IMR-90 (cell line): ENCODE results near the gene DGAT2. TPM values are rescaled to one million over a fixed set of nuclear protein-coding genes. Genes with fewer than 3 reads are reported as not detected.

Experiments
- ATAC-seq: fragments of 200-7000 bp; cut with Tn5 transposase; 2 replicates; pipeline ENCODE4 v1.9.1; 2020; ENCODE audit warnings: low read depth, mild to moderate bottlenecking, moderate library complexity
- BruUV-seq: library from RNA; stranded (reverse); fragments of 400-500 nt; replicated peaks from 2 replicates; lab custom pipeline; 2021; lab: Mats Ljungman, UMichigan
- CTCF ChIA-PET: fragments of 300-600 bp; formaldehyde crosslinking; extraction: SDS; loops from one replicate; lab custom pipeline; 2021; ENCODE audit warnings: antibody characterized with exemption; lab: Yijun Ruan, JAX
- POLR2A ChIA-PET: fragments of 300-600 bp; sonication (Branson Sonifier 250); formaldehyde crosslinking; loops from one replicate; lab custom pipeline; 2022; ENCODE audit warnings: antibody characterized with exemption; ENCODE audit not compliant: unreplicated experiment; lab: Charles Lee
- DNase-seq: peaks from one replicate; pipeline ENCODE4 v3.0.0; 2013
- H2AFZ ChIP-seq: replicated peaks from 2 replicates; pipeline ENCODE3; 2013; ENCODE audit warnings: low read length, mild to moderate bottlenecking; ENCODE audit not compliant: poor library complexity
- H2AK5ac ChIP-seq: 2 replicates; pipeline ENCODE4 v1.6.1; 2013; ENCODE audit warnings: low read depth, low read length, inconsistent platforms
- H2AK9ac ChIP-seq: replicated peaks from 2 replicates; pipeline ENCODE3; 2013; ENCODE audit warnings: mild to moderate bottlenecking, low read depth, low read length, moderate library complexity; ENCODE audit not compliant: poor library complexity
- H2BK120ac ChIP-seq: 2 replicates; pipeline ENCODE4 v1.6.1; 2013; ENCODE audit warnings: low read depth, low read length, inconsistent platforms
- H2BK15ac ChIP-seq: 3 replicates; pipeline ENCODE4 v1.6.1; 2013; ENCODE audit warnings: low read depth, low read length, inconsistent platforms
- H2BK20ac ChIP-seq: 2 replicates; pipeline ENCODE4 v1.6.1; 2013; ENCODE audit warnings: low read depth, mild to moderate bottlenecking, inconsistent platforms, low read length, moderate library complexity
- H2BK5ac ChIP-seq: 2 replicates; pipeline ENCODE4 v1.6.1; 2013; ENCODE audit warnings: mild to moderate bottlenecking, low read depth, low read length, inconsistent platforms; ENCODE audit not compliant: poor library complexity, severe bottlenecking
- H3K14ac ChIP-seq: replicated peaks from 2 replicates; pipeline ENCODE4 v1.6.1; 2013; ENCODE audit warnings: low read depth, low read length, inconsistent platforms
- H3K18ac ChIP-seq: 2 replicates; pipeline ENCODE4 v1.6.1; 2013; ENCODE audit warnings: low read depth, low read length, control low read depth
- H3K23ac ChIP-seq: 2 replicates; pipeline ENCODE4 v1.6.1; 2013; ENCODE audit warnings: low read depth, low read length, inconsistent platforms
- H3K27ac ChIP-seq: 2 replicates; pipeline ENCODE4 v1.5.1; 2013; ENCODE audit warnings: mild to moderate bottlenecking, control low read depth, low read length; ENCODE audit not compliant: insufficient read depth
- H3K27me3 ChIP-seq: 2 replicates; pipeline ENCODE4 v1.6.1; 2013; ENCODE audit warnings: low read length; ENCODE audit not compliant: control insufficient read depth, insufficient read depth
- H3K36me3 ChIP-seq: 2 replicates; pipeline ENCODE4 v1.6.1; 2013; ENCODE audit warnings: low read length, mixed read lengths; ENCODE audit not compliant: control insufficient read depth, insufficient read depth
- H3K4ac ChIP-seq: 2 replicates; pipeline ENCODE4 v1.6.1; 2013; ENCODE audit warnings: low read depth, low read length, inconsistent platforms
- H3K4me1 ChIP-seq: 2 replicates; pipeline ENCODE4 v1.6.1; 2013; ENCODE audit warnings: low read length, mixed read lengths; ENCODE audit not compliant: control insufficient read depth, insufficient read depth
- H3K4me2 ChIP-seq: 2 replicates; pipeline ENCODE4 v1.6.1; 2013; ENCODE audit warnings: low read depth, mild to moderate bottlenecking, control low read depth, low read length, moderate library complexity
- H3K4me3 ChIP-seq: 2 replicates; pipeline ENCODE4 v1.5.1; 2013; ENCODE audit warnings: low read depth, mild to moderate bottlenecking, control low read depth, low read length, moderate library complexity; ENCODE audit not compliant: insufficient read depth
- H3K56ac ChIP-seq: 2 replicates; pipeline ENCODE4 v1.6.1; 2013; ENCODE audit warnings: low read length, inconsistent platforms; ENCODE audit not compliant: insufficient read depth; ENCODE audit errors: extremely low read depth
- H3K79me1 ChIP-seq, 2 experiments: 2 replicates each; pipeline ENCODE4 v1.6.1; 2013; ENCODE audit warnings: low read length in 2 of 2, inconsistent platforms in 1 of 2, low read depth in 1 of 2
- H3K9ac ChIP-seq: 2 replicates; pipeline ENCODE4 v1.6.1; 2013; ENCODE audit warnings: low read depth, low read length, control low read depth
- H3K9me1 ChIP-seq: 2 replicates; pipeline ENCODE4 v1.6.1; 2013; ENCODE audit warnings: low read length, inconsistent platforms; ENCODE audit not compliant: insufficient read depth
- H3K9me3 ChIP-seq: 2 replicates; pipeline ENCODE4 v1.6.1; 2013; ENCODE audit warnings: low read length; ENCODE audit not compliant: control insufficient read depth, insufficient read depth
- H4K20me1 ChIP-seq: 2 replicates; pipeline ENCODE4 v1.6.1; 2013; ENCODE audit warnings: low read length, inconsistent platforms; ENCODE audit not compliant: insufficient read depth
- H4K5ac ChIP-seq: 2 replicates; pipeline ENCODE4 v1.6.1; 2013; ENCODE audit warnings: mild to moderate bottlenecking, low read depth, low read length, control low read depth
- H4K8ac ChIP-seq, 2 experiments: 2 replicates each; pipeline ENCODE4 v1.6.1; 2013; ENCODE audit warnings: low read depth in 2 of 2, low read length in 2 of 2, control low read depth in 1 of 2, inconsistent platforms in 1 of 2
- H4K91ac ChIP-seq: 2 replicates; pipeline ENCODE4 v1.6.1; 2013; ENCODE audit warnings: low read depth, low read length, inconsistent platforms; ENCODE audit not compliant: insufficient read depth
- BHLHE40 ChIP-seq: fragments of 150-350 bp; IDR thresholded peaks from 2 replicates; pipeline ENCODE4 v1.6.1; 2016; ENCODE audit warnings: mild to moderate bottlenecking, low read depth, low read length
- CEBPB ChIP-seq: IDR thresholded peaks from 2 replicates; pipeline ENCODE4 v1.6.1; 2012; ENCODE audit warnings: low read depth, low read length, improper control_type of control experiment
- MAZ ChIP-seq: IDR thresholded peaks from 2 replicates; pipeline ENCODE4 v1.6.1; 2012; ENCODE audit warnings: low read depth, mild to moderate bottlenecking, low read length, improper control_type of control experiment, moderate library complexity, borderline replicate concordance
- MXI1 ChIP-seq: IDR thresholded peaks from 2 replicates; pipeline ENCODE4 v1.6.1; 2012; ENCODE audit warnings: low read depth, mild to moderate bottlenecking, low read length, moderate library complexity, borderline replicate concordance
- RFX5 ChIP-seq: IDR thresholded peaks from 2 replicates; pipeline ENCODE4 v1.8.0; 2012; ENCODE audit warnings: low read depth, mild to moderate bottlenecking, low read length, moderate library complexity
- WGBS, 2 experiments: methylation state at CpG; one replicate each; pipeline versions ENCODE4 v1.1.5 to v1.1.7; 2013; ENCODE audit warnings: missing lambda C conversion rate in 2 of 2; ENCODE audit not compliant: insufficient read length in 1 of 2; ENCODE audit errors: extremely low coverage in 2 of 2; 5-methylcytosine and 5-hydroxymethylcytosine counted together
- dilution Hi-C: fragments of 300-500 bp; cut with HindIII; formaldehyde crosslinking; loops from one replicate; pipeline ENCODE4 v1.14.3; 2018; ENCODE audit warnings: low sequenced_read_pairs; ENCODE audit not compliant: unreplicated experiment
- in situ Hi-C: fragments of 300-500 bp; cut with MboI; formaldehyde crosslinking; loops from 3 replicates; pipeline ENCODE4 v1.14.3; 2019; ENCODE audit warnings: low sequenced_read_pairs, inconsistent platforms, mixed read lengths
- intact Hi-C: fragments of 100-400 bp; cut with micrococcal nuclease; formaldehyde crosslinking; loops from 2 replicates; pipeline ENCODE4 v1.10.0; 2022
- polyA plus RNA-seq, 3 experiments: library from polyadenylated mRNA; depleted of rRNA; stranded (reverse); fragments of >200 nt; gene quantifications; 2 replicates each; pipeline ENCODE4 v1.2.3, GENCODE V29; 2012; ENCODE audit warnings: low replicate concordance in 1 of 3
- total RNA-seq: library from RNA; depleted of rRNA; stranded (reverse); fragments of >200 nt; gene quantifications from 2 replicates; pipeline ENCODE4 v1.2.3, GENCODE V29; 2012

The DGAT2 gene
- total and polyA plus RNA-seq, 2 of the 4 experiments (the other 2 are of a cell fraction): 2.3 to 2.4 TPM

- Histone ChIP-seq H3K14ac (no peak overlapping the region), H4K8ac (no peak overlapping the region), H3K9me3 (no peaks in the 10 kb centered on the region), H3K23ac (no peak overlapping the region), H3K9ac (no peak overlapping the region), H2AFZ (no peak overlapping the region), H3K4me1 (no peaks in the 10 kb centered on the region), H2BK5ac (no peak overlapping the region), H3K4me3 (no peak overlapping the region), H3K4ac (no peak overlapping the region), H4K20me1 (no peaks in the 10 kb centered on the region), H3K9me1 (no peaks in the 10 kb centered on the region), H3K36me3 (no peaks in the 10 kb centered on the region), H3K27ac (no peak overlapping the region), H3K79me1 (no peaks in the 10 kb centered on the region), H2AK5ac (no peak overlapping the region), H3K56ac (no peak overlapping the region), H2BK120ac (no peak overlapping the region), H2BK20ac (no peak overlapping the region), H3K4me2 (no peak overlapping the region), H2AK9ac (no peak overlapping the region), H2BK15ac (no peak overlapping the region), H3K18ac (no peak overlapping the region), H4K91ac (no peak overlapping the region), H4K5ac (no peak overlapping the region), H3K27me3 (peaks cover 60% of the 10 kb centered on the region)
- ChIA-PET CTCF (no interaction called here), POLR2A (no interaction called here)
- no TSS peak for BruUV-seq
- intact Hi-C loops: no loop called here
- in situ Hi-C loops: no loop called here
- TF ChIP-seq BHLHE40: no peak
- TF ChIP-seq CEBPB: no peak
- TF ChIP-seq MXI1: no peak
- TF ChIP-seq MAZ: no peak
- no peak for TF ChIP-seq RFX5
- DNase-seq (no peak), ATAC-seq (no peak)
- dilution Hi-C loops: no loop called here
- 42% methylated on average over 2 of the region's 6 CpGs; no CpG with 5 or more reads in 1 of the 2 experiments for WGBS, 2 experiments
These were observed 31.3 kb upstream of the DGAT2 start for GRCh38 chr11:75737314-75737713.
